ENCODE results near the gene CTNND2.
"Not testable (repeated sequence)": the region's sequence is repeated elsewhere in the genome, so short reads cannot be mapped to it uniquely, and the experiment has no call there.

The CTNND2 gene

DNA sequence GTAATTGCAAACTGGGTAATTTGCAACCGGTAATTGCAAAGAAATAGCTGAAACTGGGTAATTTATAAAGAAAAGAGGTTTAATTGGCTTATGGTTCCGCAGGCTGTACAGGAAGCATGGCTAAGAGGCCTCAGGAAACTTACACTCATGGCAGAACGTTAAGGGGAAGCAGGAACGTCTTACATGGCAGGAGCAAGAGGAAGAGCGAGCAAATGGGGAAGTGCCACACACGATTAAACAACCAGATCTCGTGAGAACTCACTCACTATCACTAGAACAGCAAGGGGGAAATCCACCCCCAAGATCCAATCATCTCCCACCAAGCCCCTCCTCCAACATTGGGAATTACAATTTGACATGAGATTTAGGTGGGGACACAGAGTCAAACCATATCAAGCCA is 590.6 kb downstream of the CTNND2 start:
- not testable (repeated sequence) for DNase-seq (ENCODE audit: low read depth)

DNA sequence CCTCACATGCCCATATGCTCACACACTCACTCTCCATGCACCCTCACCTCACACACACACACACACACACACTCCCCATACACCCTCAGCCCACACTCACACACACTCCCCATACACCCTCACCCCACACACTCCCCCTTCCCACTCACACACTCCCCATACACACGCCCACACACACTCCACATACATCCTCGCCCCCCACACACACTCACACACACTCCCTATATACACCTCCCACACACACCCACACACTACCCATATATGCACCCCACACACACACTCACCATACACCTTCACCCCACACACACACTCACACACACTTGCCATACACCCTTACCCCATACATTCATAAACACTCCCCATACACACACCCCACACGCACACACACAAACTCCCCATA is 592.5 kb downstream of the CTNND2 start:
- no peak for DNase-seq (ENCODE audit: low read depth)

DNA sequence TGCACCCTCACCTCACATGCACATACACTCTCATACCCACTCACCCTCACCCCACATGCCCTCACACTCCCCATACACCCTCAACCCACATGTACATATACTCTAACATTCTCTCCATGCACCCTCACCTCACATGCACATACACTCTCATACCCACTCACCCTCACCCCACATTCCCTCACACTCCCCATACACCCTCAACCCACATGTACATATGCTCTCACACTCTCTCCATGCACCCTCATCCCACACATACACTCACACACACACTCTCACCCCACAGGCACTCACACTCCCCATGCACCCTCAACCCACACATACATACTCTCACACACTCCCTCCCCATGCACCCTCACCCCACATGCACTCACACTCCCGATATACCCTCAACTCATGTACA is 593.0 kb downstream of the CTNND2 start:
- DNase-seq (ENCODE audit: low read depth), result no peak

DNA sequence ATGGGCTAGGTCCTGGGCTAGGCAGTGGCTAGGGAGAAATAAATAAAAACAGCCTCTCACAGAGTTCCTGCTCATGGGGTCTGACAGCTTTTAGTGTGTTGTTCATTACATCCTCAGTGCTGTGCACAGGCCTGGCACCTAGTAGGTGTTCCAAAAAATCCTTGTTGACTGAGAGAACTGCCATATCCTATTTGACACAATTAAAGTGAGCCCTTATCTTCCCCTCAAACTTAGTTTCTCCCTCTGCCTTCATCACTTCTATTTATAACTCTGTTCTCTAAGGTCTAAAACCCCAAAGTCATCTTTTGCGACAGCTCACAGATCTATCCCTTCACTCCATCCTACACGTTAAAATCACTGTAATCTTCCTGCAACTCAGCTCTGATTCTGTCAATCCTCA is 594.1 kb downstream of the CTNND2 start:
- no peak for DNase-seq (ENCODE audit: low read depth)

DNA sequence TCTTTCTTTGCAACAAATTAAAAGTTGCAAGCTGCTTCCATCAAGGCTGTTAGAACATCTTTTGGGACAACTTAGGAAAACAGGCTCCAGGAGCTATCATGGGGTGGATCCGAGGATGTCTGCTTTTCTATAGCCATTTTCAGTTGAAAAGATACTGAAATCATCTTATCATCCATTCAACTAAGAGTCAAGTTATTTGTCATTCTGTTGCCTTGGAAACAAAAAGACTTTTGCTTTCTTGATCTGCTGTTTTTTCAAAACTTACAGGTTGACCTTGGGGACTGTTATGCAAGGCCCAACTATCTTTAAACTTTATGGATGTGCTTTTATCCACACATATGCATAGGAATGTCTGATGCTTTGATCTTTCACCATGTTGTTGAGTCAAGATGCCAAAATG is 597.9 kb downstream of the CTNND2 start:
- no peak for DNase-seq (ENCODE audit: low read depth)

DNA sequence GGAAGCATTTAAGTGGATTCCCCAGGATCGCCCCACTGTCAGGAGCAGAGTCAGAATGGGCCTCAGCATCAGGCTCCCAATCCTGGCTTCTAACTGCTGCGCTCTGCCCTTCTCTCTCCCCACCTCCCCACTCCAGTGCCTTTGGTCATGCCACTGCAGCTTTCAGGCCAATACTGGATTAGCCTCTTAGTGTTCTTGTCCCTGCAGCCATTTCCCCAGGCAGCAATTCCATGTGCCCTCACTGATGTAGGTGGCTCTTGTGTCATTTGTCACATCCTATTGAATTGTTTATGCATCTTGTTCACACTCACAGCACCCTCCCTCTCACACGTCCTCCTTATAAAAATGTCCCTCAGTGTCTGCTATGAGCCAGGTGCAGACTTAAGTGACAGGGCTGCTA is 599.0 kb downstream of the CTNND2 start:
- DNase-seq (ENCODE audit: low read depth), result no peak

- DNase-seq (ENCODE audit: low read depth), result no peak
These were observed 599.6 kb downstream of the CTNND2 start for GRCh38 chr5:11304641-11305040.

DNA sequence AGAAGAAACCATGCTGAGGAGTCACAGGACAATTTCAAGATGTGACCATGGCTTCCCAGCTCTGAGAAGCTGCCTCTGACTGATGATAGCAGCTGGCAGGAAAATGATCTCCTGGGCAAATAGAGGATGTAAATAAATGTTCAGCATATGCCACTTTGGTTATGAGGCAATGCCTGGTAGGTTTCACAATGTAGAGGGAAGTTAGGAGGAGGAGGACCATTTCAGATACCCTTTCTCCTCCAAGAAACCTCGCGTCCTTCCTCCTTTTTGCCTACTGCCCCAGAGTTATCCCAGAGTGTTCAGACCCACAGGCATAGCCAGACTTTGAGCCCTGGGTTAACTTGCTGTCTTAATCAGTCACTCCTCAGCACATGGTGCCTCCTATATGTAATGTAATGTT is 601.6 kb downstream of the CTNND2 start:
- no peak for DNase-seq (ENCODE audit: low read depth)

GRCh38 chr5:11301171-11301570 is 603.1 kb downstream of the CTNND2 start:
- DNase-seq (ENCODE audit: low read depth), result no peak

DNA sequence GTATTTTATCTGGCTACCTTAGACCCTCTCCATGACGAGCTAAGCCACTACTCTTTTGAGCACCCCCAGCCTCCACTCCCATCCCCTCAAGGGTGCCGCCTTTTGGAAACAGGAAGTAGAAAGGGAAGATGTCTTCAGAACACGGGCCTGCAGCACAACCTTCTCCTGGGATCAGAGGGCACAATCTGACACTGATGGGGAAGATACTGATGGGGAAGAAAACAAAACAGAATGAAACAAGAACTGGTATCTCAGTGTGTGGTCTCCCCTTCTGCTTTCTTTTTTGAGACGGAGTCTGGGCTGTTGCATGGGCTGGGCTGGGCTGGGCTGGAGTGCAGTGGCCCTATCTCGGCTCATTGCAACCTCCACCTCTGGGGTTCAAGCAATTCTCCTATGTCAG is 603.5 kb downstream of the CTNND2 start:
- no peak for DNase-seq (ENCODE audit: low read depth)

DNA sequence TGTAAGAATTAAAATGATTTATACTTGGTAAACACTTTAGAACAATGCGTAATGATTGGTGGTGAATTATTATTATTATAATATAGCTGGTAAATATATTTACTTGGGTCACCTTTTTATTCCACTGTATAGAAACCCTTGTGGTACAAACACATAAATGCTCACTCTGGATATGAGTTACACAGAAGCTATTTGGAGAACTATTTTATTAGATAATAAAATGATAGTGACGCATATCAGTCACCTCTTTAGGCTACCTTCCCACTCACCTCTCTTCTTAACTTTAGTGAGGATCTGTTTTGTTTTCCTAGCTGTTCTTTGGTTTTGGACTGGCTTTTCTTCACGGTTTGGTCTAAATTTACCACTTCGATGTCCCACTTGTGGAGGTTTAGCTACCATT is 605.4 kb downstream of the CTNND2 start:
- DNase-seq (ENCODE audit: low read depth), result no peak

- no peak for DNase-seq (ENCODE audit: low read depth)
These were observed 610.7 kb downstream of the CTNND2 start for GRCh38 chr5:11293523-11293922.

DNA sequence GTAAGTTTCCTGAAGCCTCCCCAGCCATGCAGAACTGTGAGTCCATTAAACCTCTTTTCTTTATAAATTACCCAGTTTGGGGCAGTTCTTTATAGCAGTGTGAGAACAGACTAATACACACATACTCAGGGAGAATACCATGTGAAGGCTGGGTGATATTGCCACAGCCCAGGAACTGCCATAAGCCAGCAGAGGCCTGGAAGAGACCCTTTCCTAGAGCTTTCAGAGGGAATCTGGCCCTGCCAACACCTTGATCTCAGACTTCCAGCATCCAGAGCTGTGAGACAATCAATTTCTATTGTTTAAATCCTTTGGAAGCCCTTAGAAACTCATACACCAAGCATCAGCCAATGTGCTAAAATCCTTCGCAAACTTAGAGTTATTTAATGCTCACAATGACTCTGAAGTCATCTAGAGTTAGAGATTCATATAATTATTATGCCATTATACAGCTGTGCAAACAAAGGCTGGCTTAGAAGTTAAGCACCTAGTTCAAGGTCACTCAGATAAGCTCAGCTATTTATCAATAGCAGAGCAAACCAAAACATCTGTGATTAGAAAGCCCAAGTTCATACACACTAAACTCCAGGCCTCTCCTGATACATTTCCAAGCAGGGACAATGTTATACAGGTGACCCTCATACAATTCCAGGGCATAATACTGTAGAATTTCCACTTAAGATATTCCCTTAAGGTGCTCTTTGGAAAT is 611.4 kb downstream of the CTNND2 start:
- no peak for DNase-seq (ENCODE audit: low read depth)

GRCh38 chr5:11289733-11290132 is 614.5 kb downstream of the CTNND2 start:
- DNase-seq (ENCODE audit: low read depth), result no peak

DNA sequence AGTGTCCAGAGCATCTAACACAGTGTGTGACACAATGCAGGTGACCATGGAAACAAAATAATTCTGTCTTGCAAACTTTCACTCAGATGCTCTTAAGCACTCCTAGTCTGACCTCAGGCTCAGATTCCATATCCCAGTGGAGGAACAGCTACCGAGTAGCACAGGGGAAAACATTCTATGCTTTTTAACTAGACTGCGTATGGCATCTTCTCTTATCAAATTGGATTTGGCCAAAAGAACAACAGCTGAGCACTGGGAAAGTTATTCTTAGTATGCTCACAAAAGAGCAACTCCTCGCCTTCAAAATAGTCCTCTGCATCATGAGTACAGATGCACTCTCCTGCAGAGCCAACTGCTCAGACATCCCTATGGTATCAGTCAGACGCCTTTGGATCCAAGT is 615.0 kb downstream of the CTNND2 start:
- no peak for DNase-seq (ENCODE audit: low read depth)

DNA sequence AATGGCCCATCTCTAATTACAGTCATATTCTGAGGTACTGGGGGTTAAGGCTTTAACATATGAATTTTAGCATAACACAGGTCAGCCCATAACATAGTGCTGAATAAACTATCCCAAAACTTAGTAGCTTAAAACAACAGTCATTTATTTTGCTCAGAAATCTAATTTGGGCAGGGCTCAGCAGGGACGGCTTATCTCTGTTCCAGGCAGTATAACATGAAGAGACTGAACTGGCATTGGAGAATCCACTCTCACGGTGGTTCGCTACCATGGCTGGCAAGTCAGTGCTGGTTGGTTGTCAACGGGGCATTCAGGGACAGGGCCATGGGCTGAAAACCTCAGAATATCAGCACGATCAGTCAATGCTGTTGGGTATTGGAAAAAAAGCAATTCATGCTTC is 622.4 kb downstream of the CTNND2 start:
- no peak for DNase-seq (ENCODE audit: low read depth)

GRCh38 chr5:11277323-11277722 is 626.9 kb downstream of the CTNND2 start:
- no peak for DNase-seq (ENCODE audit: low read depth)

DNA sequence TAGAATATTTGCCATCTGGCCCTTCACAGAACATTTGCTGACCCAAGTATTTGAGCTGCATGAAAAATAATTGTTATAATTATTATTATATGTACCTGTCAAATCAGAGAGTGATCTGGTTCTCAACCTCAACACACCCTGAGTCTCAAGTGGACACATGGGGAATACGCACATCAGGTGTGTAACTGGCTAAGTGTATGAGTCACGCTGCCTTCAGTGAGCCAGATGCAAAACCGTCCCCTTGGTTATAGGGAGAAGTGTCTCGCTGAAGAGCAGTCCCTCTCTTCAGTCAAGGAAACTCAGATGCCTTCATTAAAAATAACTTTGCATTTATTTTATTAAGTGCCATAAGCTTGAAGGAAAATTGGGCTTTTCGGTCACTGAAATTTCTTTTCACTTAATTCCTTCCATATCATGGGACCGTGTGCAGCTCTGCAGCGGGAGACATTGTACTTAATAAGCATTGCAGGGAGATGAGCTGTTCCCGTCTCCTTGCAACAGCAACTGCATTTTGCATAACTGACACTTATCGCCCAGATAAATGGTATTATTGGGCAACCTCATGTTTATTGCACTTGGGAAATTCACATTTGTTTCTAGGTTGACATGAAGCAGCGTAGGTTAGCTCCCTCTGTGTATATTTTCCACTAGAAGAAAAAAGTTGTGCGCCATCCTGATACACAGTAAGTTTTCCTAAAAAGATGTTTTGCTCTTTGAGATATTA is 630.9 kb downstream of the CTNND2 start:
- DNase-seq (ENCODE audit: low read depth), result no peak

GRCh38 chr5:11269515-11269914 is 634.7 kb downstream of the CTNND2 start:
- DNase-seq (ENCODE audit: low read depth), result no peak

- DNase-seq (ENCODE audit: low read depth), result no peak
These were observed 635.4 kb downstream of the CTNND2 start for GRCh38 chr5:11268891-11269290.

- DNase-seq (ENCODE audit: low read depth), result no peak
These were observed 637.9 kb downstream of the CTNND2 start for GRCh38 chr5:11266331-11266730.

GRCh38 chr5:11261241-11261640 is 643.0 kb downstream of the CTNND2 start:
- no peak for DNase-seq (ENCODE audit: low read depth)

DNA sequence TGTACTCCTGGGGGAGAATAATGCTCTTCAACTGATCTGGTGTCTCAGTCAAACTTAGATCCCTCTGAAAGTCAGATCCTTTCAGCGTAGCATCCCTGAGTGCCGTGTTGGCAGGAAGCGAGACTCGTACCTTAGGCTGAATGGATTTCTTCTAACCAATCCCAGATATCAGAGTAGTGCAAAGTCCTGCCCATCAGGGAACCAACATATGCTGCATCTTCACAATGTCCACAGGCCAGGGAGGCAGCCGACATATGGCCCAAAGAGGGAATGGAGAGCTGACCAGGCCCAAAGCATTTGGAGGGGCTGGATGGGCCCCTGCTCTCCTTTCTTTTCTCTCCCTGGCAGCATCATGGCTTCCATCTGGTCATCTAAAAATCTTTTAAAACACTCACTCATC is 646.2 kb downstream of the CTNND2 start:
- no peak for DNase-seq (ENCODE audit: low read depth)

GRCh38 chr5:11252523-11252922 is 651.7 kb downstream of the CTNND2 start:
- no peak for DNase-seq (ENCODE audit: low read depth)

Data from fibroblast of gingiva (primary cell).